ENCODE measurements around the gene CYTL1. TPM values are rescaled to one million over a fixed set of nuclear protein-coding genes. Genes with fewer than 3 reads are reported as not detected.

Gene CYTL1
- total and polyA plus RNA-seq, 2 of the 13 experiments (the other 11 are each of a cell fraction or from before 2014, with no cell fraction given), result not detected

DNA sequence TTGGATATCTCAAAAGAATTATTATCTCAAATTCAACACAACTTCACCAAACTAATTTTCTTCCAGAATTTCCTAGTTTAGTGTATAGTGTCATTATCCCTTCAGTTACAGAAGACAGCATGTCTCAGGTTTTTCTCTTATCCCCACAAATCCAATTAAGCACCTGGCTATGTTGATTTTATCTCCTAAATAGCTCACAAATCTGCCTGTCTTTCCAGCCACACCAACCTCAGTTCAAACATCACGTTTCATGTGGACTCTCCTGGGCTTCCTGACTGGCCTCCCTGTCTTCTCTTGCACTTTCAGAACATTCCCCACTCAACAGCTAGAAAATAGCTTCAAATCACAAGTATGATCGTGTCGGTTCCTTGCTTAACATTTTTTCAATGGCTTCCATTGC lies 46.8 kb upstream of the CYTL1 start:
- no TSS peak for BruUV-seq (replicated peaks)
- H3K36me3 ChIP-seq (replicated peaks in 1 of 2; ENCODE audit: control insufficient read depth in 1 of 2, insufficient read depth in 2 of 2, low read length in 2 of 2), result no peaks in the 10 kb centered on the region
- H3K27me3 ChIP-seq (ENCODE audit: control insufficient read depth in 1 of 2, insufficient read depth in 2 of 2, low read length in 2 of 2), result no peaks in the 10 kb centered on the region
- DNase-seq (ENCODE audit: low spot score), result no peak
- H3K27ac ChIP-seq (ENCODE audit: extremely low read length, insufficient read depth, low read length), result no peak overlapping the region
- CTCF ChIA-PET (ENCODE audit: low intra/inter-chr PET ratio, low total read pairs), result no interaction called here
- no peak for ATAC-seq
- no peak for FAIRE-seq
- POLR2A ChIA-PET, result no interaction called here
- H3K9me3 ChIP-seq (ENCODE audit: low read length), result no peaks in the 10 kb centered on the region
- no peak overlapping the region for H3K4me2 ChIP-seq (ENCODE audit: low read depth, low read length)
- H3K4me1 ChIP-seq (ENCODE audit: insufficient read depth, low read length), result no peaks in the 10 kb centered on the region
- H2AFZ ChIP-seq (ENCODE audit: low read length), result no peak overlapping the region
- intact Hi-C loops (cut with micrococcal nuclease; ENCODE audit: unreplicated experiment), result no loop called here
- no peak overlapping the region for H3K4me3 ChIP-seq (replicated peaks in 1 of 3; ENCODE audit: insufficient read depth in 1 of 3, low read depth in 2 of 3, low read length in 3 of 3)
- TF ChIP-seq MTA1 (CRISPR knock-in tag; IDR thresholded peaks at IDR 0.05; ENCODE audit: borderline replicate concordance) (no peak), SRF (IDR thresholded peaks at IDR 0.05; ENCODE audit: low read depth, low read length) (no peak), RAD51 (IDR thresholded peaks at IDR 0.05; ENCODE audit: borderline replicate concordance) (no peak), ARNTL (CRISPR knock-in tag; IDR thresholded peaks at IDR 0.05) (no peak), IRX3 (CRISPR knock-in tag; IDR thresholded peaks at IDR 0.05; ENCODE audit: borderline replicate concordance, low read depth) (no peak), XRCC5 (optimal IDR thresholded peaks at IDR 0.05; ENCODE audit: low read length) (no peak), SNAPC2 (CRISPR knock-in tag; IDR thresholded peaks at IDR 0.05) (no peak), ZMYM2 (CRISPR knock-in tag; IDR thresholded peaks at IDR 0.05) (no peak), CC2D1A (CRISPR knock-in tag; IDR thresholded peaks at IDR 0.05) (no peak), NR2C2 (CRISPR knock-in tag; IDR thresholded peaks at IDR 0.05; ENCODE audit: borderline replicate concordance) (no peak), HOXA7 (CRISPR knock-in tag; IDR thresholded peaks at IDR 0.05) (no peak), SMYD3 (CRISPR knock-in tag; IDR thresholded peaks at IDR 0.05) (no peak), ZEB1 (IDR thresholded peaks at IDR 0.05; ENCODE audit: insufficient replicate concordance, low read depth) (no peak), REXO4 (CRISPR knock-in tag; IDR thresholded peaks at IDR 0.05; ENCODE audit: borderline replicate concordance) (no peak), ZNF530 (CRISPR knock-in tag; IDR thresholded peaks at IDR 0.05; ENCODE audit: low read depth) (no peak)
- TF ChIP-seq, protein P1, sequence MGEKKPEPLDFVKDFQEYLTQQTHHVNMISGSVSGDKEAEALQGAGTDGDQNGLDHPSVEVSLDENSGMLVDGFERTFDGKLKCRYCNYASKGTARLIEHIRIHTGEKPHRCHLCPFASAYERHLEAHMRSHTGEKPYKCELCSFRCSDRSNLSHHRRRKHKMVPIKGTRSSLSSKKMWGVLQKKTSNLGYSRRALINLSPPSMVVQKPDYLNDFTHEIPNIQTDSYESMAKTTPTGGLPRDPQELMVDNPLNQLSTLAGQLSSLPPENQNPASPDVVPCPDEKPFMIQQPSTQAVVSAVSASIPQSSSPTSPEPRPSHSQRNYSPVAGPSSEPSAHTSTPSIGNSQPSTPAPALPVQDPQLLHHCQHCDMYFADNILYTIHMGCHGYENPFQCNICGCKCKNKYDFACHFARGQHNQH (CRISPR knock-in tag; IDR thresholded peaks at IDR 0.05), result no peak
- TF ChIP-seq, protein P2, sequence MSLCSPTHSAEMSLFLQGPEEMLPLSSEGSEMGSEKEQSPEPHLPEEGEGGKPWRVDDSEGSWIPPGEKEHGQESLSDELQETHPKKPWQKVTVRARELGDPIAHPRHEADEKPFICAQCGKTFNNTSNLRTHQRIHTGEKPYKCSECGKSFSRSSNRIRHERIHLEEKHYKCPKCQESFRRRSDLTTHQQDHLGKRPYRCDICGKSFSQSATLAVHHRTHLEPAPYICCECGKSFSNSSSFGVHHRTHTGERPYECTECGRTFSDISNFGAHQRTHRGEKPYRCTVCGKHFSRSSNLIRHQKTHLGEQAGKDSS (CRISPR knock-in tag; IDR thresholded peaks at IDR 0.05; ENCODE audit: borderline replicate concordance, low read depth), result no peak
- TF ChIP-seq, protein P3, sequence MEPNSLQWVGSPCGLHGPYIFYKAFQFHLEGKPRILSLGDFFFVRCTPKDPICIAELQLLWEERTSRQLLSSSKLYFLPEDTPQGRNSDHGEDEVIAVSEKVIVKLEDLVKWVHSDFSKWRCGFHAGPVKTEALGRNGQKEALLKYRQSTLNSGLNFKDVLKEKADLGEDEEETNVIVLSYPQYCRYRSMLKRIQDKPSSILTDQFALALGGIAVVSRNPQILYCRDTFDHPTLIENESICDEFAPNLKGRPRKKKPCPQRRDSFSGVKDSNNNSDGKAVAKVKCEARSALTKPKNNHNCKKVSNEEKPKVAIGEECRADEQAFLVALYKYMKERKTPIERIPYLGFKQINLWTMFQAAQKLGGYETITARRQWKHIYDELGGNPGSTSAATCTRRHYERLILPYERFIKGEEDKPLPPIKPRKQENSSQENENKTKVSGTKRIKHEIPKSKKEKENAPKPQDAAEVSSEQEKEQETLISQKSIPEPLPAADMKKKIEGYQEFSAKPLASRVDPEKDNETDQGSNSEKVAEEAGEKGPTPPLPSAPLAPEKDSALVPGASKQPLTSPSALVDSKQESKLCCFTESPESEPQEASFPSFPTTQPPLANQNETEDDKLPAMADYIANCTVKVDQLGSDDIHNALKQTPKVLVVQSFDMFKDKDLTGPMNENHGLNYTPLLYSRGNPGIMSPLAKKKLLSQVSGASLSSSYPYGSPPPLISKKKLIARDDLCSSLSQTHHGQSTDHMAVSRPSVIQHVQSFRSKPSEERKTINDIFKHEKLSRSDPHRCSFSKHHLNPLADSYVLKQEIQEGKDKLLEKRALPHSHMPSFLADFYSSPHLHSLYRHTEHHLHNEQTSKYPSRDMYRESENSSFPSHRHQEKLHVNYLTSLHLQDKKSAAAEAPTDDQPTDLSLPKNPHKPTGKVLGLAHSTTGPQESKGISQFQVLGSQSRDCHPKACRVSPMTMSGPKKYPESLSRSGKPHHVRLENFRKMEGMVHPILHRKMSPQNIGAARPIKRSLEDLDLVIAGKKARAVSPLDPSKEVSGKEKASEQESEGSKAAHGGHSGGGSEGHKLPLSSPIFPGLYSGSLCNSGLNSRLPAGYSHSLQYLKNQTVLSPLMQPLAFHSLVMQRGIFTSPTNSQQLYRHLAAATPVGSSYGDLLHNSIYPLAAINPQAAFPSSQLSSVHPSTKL (CRISPR knock-in tag; IDR thresholded peaks at IDR 0.05), result no peak
- H3K79me2 ChIP-seq (ENCODE audit: insufficient read depth, low read length), result no peaks in the 10 kb centered on the region
- H4K20me1 ChIP-seq (ENCODE audit: insufficient read depth, low read length), result no peaks in the 10 kb centered on the region
- H3K9ac ChIP-seq (ENCODE audit: insufficient read depth, low read depth, low read length), result no peak overlapping the region
- in situ Hi-C loops (cut with HindIII; ENCODE audit: extremely low pct_ligation_motif_present, low pct_unique_long_range_greater_than_20kb), result no loop called here
- WGBS (ENCODE audit: low lambda C conversion rate), result 2% methylated on average over 3 of the region's 3 CpGs
